K562 (cell line): ENCODE measurements around the gene PPP1R14C. TPM values are rescaled to one million over a fixed set of nuclear protein-coding genes. Genes with fewer than 3 reads are reported as not detected.
A peak's percentile ranks its signal among the peaks of the same experiment; 100 is the strongest.

Experiments used
- CREM ChIP-seq: IDR thresholded peaks from 2 replicates; pipeline ENCODE4 v1.6.1; 2014; ENCODE audit warnings: antibody characterized with exemption, low read depth
- ELF2 ChIP-seq: fragments of 250-450 bp; sonication (Bioruptor Pico); IDR thresholded peaks from 2 replicates; pipeline ENCODE4 v1.5.0; 2021; ENCODE audit warnings: mild to moderate bottlenecking
- FOS ChIP-seq: IDR thresholded peaks from 3 replicates; pipeline ENCODE4 v1.6.1; 2011; ENCODE audit not compliant: insufficient read length; ENCODE audit errors: extremely low read depth
- HES1 ChIP-seq: fragments of 450-650 bp; IDR thresholded peaks from 2 replicates; pipeline ENCODE4 v1.6.1; 2016; ENCODE audit warnings: low read depth, mild to moderate bottlenecking, moderate library complexity
- MEIS2 ChIP-seq: fragments of 450-650 bp; IDR thresholded peaks from 2 replicates; pipeline ENCODE4 v1.6.1; 2014; ENCODE audit warnings: mild to moderate bottlenecking; ENCODE audit not compliant: partially characterized antibody
- NR4A1 ChIP-seq, 2 experiments: fragments of 250-450 bp in 1 of 2; fragments of 450-650 bp in 1 of 2; sonication (Bioruptor Pico) in 1 of 2; IDR thresholded peaks; 2 replicates each; pipeline versions ENCODE4 v1.4.0 to v1.6.1; 2016 to 2020; ENCODE audit warnings: mild to moderate bottlenecking in 2 of 2, missing compliant biosample characterization in 1 of 2, missing genetic modification characterization in 1 of 2, moderate library complexity in 1 of 2
- PHF20 ChIP-seq: fragments of 450-650 bp; IDR thresholded peaks from 2 replicates; pipeline ENCODE4 v1.6.1; 2018; ENCODE audit not compliant: partially characterized antibody
- PTTG1 ChIP-seq: fragments of 450-650 bp; IDR thresholded peaks from 2 replicates; pipeline ENCODE4 v1.6.1; 2016; ENCODE audit warnings: low read depth, mild to moderate bottlenecking, missing genetic modification characterization, missing compliant biosample characterization
- RB1 ChIP-seq: fragments of 450-650 bp; IDR thresholded peaks from 2 replicates; pipeline ENCODE4 v1.6.1; 2017; ENCODE audit warnings: low read depth, mild to moderate bottlenecking
- SNIP1 ChIP-seq: fragments of 450-650 bp; IDR thresholded peaks from 2 replicates; pipeline ENCODE4 v1.7.1; 2017; ENCODE audit warnings: low read depth, mild to moderate bottlenecking
- SREBF1 ChIP-seq: fragments of 150-350 bp; IDR thresholded peaks from 2 replicates; pipeline ENCODE4 v1.6.1; 2014; ENCODE audit warnings: antibody characterized with exemption, low read depth, low read length, borderline replicate concordance
- SREBF2 ChIP-seq: sonication (generic); formaldehyde crosslinking; IDR thresholded peaks from 2 replicates; pipeline ENCODE4 v1.4.0; 2020; ENCODE audit warnings: mild to moderate bottlenecking, missing genetic modification reagents
- SRSF9 ChIP-seq: fragments of 200-400 bp; formaldehyde crosslinking; IDR thresholded peaks from 2 replicates; pipeline ENCODE4 v1.6.1; 2017; ENCODE audit warnings: low read depth, low read length, borderline replicate concordance
- ZNF124 ChIP-seq: sonication (generic); formaldehyde crosslinking; IDR thresholded peaks from 2 replicates; pipeline ENCODE4 v1.8.1; 2022; ENCODE audit warnings: missing genetic modification reagents
- ZNF165 ChIP-seq: fragments of 250-450 bp; sonication (Bioruptor Pico); IDR thresholded peaks from 2 replicates; pipeline ENCODE4 v1.4.0; 2020; ENCODE audit warnings: borderline replicate concordance
- ZNF277 ChIP-seq: fragments of 250-450 bp; sonication (Bioruptor Pico); IDR thresholded peaks from 2 replicates; pipeline ENCODE4 v1.8.0; 2022; ENCODE audit warnings: inconsistent platforms, mild to moderate bottlenecking, moderate library complexity, borderline replicate concordance
- ZNF512 ChIP-seq: IDR thresholded peaks from 2 replicates; pipeline ENCODE4 v1.6.1; 2016; ENCODE audit warnings: missing genetic modification characterization, missing compliant biosample characterization
- ZNF766 ChIP-seq: fragments of 200-800 bp; sonication (Bioruptor generic); conservative IDR thresholded peaks from 2 replicates; pipeline ENCODE4 v1.6.1; 2016; ENCODE audit warnings: missing genetic modification characterization, missing compliant biosample characterization
- polyA plus RNA-seq, 8 experiments: library from polyadenylated mRNA; depleted of rRNA in 4 of 8; stranded (reverse) in 5 of 8; unstranded in 3 of 8; fragments of >200 nt; fragmentation: Nextera tagmentation in 2 of 8; fragmentation: Illumina TruSeq in 1 of 8; extraction: Ambion mirVana in 2 of 8; extraction: Trizol in 1 of 8; gene quantifications; 2 replicates each; pipeline versions ENCODE4 v1.2.1 to v1.2.3, GENCODE V29; 2011 to 2014; ENCODE audit warnings: inconsistent platforms in 1 of 8, missing spikeins in 1 of 8
- total RNA-seq, 7 experiments: library from RNA; depleted of rRNA in 6 of 7; stranded (reverse); fragments of >200 nt in 6 of 7; fragmentation: Illumina TruSeq in 2 of 7; extraction: Trizol in 2 of 7; gene quantifications; 2 replicates each; pipeline versions ENCODE4 v1.2.1 to v1.2.3, GENCODE V29; 2011 to 2021; ENCODE audit warnings: low replicate concordance in 1 of 7
- TF ChIP-seq, protein P1 (sequence below): IDR thresholded peaks from 3 replicates; pipeline ENCODE4 v1.6.1; 2011; ENCODE audit warnings: borderline replicate concordance, mild to moderate bottlenecking; ENCODE audit not compliant: insufficient read length, insufficient read depth
- TF ChIP-seq, protein P2 (sequence below): fragments of 450-650 bp; IDR thresholded peaks from 2 replicates; pipeline ENCODE4 v1.6.1; 2017; ENCODE audit warnings: mild to moderate bottlenecking, moderate library complexity
- TF ChIP-seq, protein P3 (sequence below): sonication (generic); formaldehyde crosslinking; IDR thresholded peaks from 2 replicates; pipeline ENCODE4 v1.9.0; 2022; ENCODE audit warnings: mild to moderate bottlenecking, missing genetic modification reagents

Gene PPP1R14C
- total and polyA plus RNA-seq, 9 of the 15 experiments (the other 6 are each of a cell fraction or from before 2014, with no cell fraction given): 4.5 to 16.6 (median 11.9) TPM

- TF ChIP-seq ZNF277 (CRISPR knock-in tag): no peak
- TF ChIP-seq PTTG1 (tag): peak; percentile 75
- no peak for TF ChIP-seq SREBF2
- no peak for TF ChIP-seq ZNF512 (tag)
- TF ChIP-seq ELF2 (CRISPR knock-in tag): peak; percentile 47; the same call in 1 of the 2 replicates
- TF ChIP-seq RB1: no peak
- TF ChIP-seq ZNF124: no peak
- TF ChIP-seq, protein P1, sequence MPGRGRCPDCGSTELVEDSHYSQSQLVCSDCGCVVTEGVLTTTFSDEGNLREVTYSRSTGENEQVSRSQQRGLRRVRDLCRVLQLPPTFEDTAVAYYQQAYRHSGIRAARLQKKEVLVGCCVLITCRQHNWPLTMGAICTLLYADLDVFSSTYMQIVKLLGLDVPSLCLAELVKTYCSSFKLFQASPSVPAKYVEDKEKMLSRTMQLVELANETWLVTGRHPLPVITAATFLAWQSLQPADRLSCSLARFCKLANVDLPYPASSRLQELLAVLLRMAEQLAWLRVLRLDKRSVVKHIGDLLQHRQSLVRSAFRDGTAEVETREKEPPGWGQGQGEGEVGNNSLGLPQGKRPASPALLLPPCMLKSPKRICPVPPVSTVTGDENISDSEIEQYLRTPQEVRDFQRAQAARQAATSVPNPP: no peak
- TF ChIP-seq SNIP1: no peak
- TF ChIP-seq, protein P2, sequence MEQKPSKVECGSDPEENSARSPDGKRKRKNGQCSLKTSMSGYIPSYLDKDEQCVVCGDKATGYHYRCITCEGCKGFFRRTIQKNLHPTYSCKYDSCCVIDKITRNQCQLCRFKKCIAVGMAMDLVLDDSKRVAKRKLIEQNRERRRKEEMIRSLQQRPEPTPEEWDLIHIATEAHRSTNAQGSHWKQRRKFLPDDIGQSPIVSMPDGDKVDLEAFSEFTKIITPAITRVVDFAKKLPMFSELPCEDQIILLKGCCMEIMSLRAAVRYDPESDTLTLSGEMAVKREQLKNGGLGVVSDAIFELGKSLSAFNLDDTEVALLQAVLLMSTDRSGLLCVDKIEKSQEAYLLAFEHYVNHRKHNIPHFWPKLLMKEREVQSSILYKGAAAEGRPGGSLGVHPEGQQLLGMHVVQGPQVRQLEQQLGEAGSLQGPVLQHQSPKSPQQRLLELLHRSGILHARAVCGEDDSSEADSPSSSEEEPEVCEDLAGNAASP: no peak
- peak; percentile 48 for TF ChIP-seq MEIS2
- no peak for TF ChIP-seq SREBF1
- TF ChIP-seq HES1: no peak
- no peak for TF ChIP-seq PHF20
- peak; percentile 33; the same call in 1 of the 2 replicates for TF ChIP-seq ZNF766 (CRISPR knock-in tag)
- TF ChIP-seq SRSF9: no peak
- TF ChIP-seq CREM: no peak
- no peak for TF ChIP-seq NR4A1 (CRISPR knock-in tag; IDR thresholded peaks at IDR 0.05)
- 0 out of 2 replicates have a peak, but pooled peaks have one; percentile 25 for TF ChIP-seq NR4A1 (tag; IDR thresholded peaks at IDR 0.05)
- TF ChIP-seq FOS: no peak
- TF ChIP-seq ZNF165: no peak
- TF ChIP-seq, protein P3, sequence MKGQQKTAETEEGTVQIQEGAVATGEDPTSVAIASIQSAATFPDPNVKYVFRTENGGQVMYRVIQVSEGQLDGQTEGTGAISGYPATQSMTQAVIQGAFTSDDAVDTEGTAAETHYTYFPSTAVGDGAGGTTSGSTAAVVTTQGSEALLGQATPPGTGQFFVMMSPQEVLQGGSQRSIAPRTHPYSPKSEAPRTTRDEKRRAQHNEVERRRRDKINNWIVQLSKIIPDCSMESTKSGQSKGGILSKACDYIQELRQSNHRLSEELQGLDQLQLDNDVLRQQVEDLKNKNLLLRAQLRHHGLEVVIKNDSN (CRISPR knock-in tag): no peak
Observed at GRCh38 chr6:150270330-150271052, 127.6 kb downstream of the PPP1R14C start (continued).
